Thoracic aorta (tissue), 2 donors: ENCODE measurements around the gene PLSCR4. TPM values are rescaled to one million over a fixed set of nuclear protein-coding genes. Genes with fewer than 3 reads are reported as not detected.
A peak's percentile ranks its signal among the peaks of the same experiment; 100 is the strongest.

Experiments
- ATAC-seq: fragments of 150-250 bp; one replicate; pipeline ENCODE4 v1.8.0; 2017; ENCODE audit warnings: low read depth; ENCODE audit not compliant: insufficient number of reproducible peaks, low FRiP score
- DNase-seq: peaks from one replicate; pipeline ENCODE4 v3.0.0-alpha.2; 2020; ENCODE audit warnings: low spot score
- H3K27ac ChIP-seq, 2 donors: fragments of 200-600 bp; sonication (generic); 1 replicate in 1 of 2; 2 replicates in 1 of 2; pipeline ENCODE4 v1.5.1; 2016; ENCODE audit warnings: mild to moderate bottlenecking in 2 of 2, moderate library complexity in 2 of 2
- H3K27me3 ChIP-seq: fragments of 200-600 bp; sonication (generic); replicated peaks from 2 replicates; pipeline ENCODE4 v1.6.0; 2016; ENCODE audit warnings: mild to moderate bottlenecking; ENCODE audit not compliant: insufficient read depth
- H3K36me3 ChIP-seq: fragments of 200-600 bp; sonication (generic); one replicate; pipeline ENCODE4 v1.5.1; 2016
- H3K4me1 ChIP-seq, 2 donors: fragments of 200-600 bp; sonication (generic); 1 replicate in 1 of 2; 2 replicates in 1 of 2; pipeline versions ENCODE4 v1.5.1 to v1.6.0; 2016; ENCODE audit warnings: low read depth in 2 of 2, mild to moderate bottlenecking in 1 of 2; ENCODE audit not compliant: control insufficient read depth in 1 of 2
- H3K4me3 ChIP-seq: fragments of 200-600 bp; sonication (generic); 2 replicates; pipeline ENCODE4 v1.5.1; 2016; ENCODE audit warnings: mild to moderate bottlenecking
- H3K9me3 ChIP-seq: fragments of 200-600 bp; sonication (generic); 2 replicates; pipeline ENCODE4 v1.5.1; 2016
- CTCF ChIP-seq: fragments of 200-600 bp; sonication (generic); IDR thresholded peaks from one replicate; pipeline ENCODE4 v1.5.1; 2019; ENCODE audit warnings: antibody characterized with exemption
- total RNA-seq, 2 donors: library from RNA; depleted of rRNA; stranded (reverse); fragments of >200 nt; gene quantifications; one replicate each; pipeline versions ENCODE4 v1.1.0 to v1.2.3, GENCODE V29; 2016

The PLSCR4 gene
- total RNA-seq, 2 donors from 2014 or later = 115 to 148 TPM

GRCh38 chr3:146161663-146162002, 89.3 kb downstream of the PLSCR4 start:
- no peaks in the 10 kb centered on the region for H3K9me3 ChIP-seq
- DNase-seq = no peak
- ATAC-seq = peak; percentile 8
- no peaks in the 10 kb centered on the region for H3K27me3 ChIP-seq
- TF ChIP-seq CTCF = no peak
- H3K4me3 ChIP-seq = peak overlapping the region; percentile 85
- H3K4me1 ChIP-seq = peaks cover 31 to 66% of the 10 kb centered on the region in 2 donors
- H3K36me3 ChIP-seq = no peaks in the 10 kb centered on the region
- peak overlapping the region; percentile 98 to 99 for H3K27ac ChIP-seq

- no peak for TF ChIP-seq CTCF
These were observed 89.8 kb downstream of the PLSCR4 start, which contains the start of gene PLOD2 for GRCh38 chr3:146160964-146161662. Gene PLOD2, minus strand, starts transcription at chr3:146161184. Its CDS starts 195 bp downstream, at chr3:146160989.

GRCh38 chr3:146160321-146160963, 90.5 kb downstream of the PLSCR4 start:
- peak overlapping the region; percentile 85 for H3K4me3 ChIP-seq
- DNase-seq = peak; percentile 57
- H3K27me3 ChIP-seq = no peaks in the 10 kb centered on the region
- no peaks in the 10 kb centered on the region for H3K36me3 ChIP-seq
- no peaks in the 10 kb centered on the region for H3K9me3 ChIP-seq
- peak overlapping the region; percentile 98 to 99 for H3K27ac ChIP-seq
- peaks cover 22 to 57% of the 10 kb centered on the region in 2 donors for H3K4me1 ChIP-seq
- peak; percentile 27 for ATAC-seq
- peak; percentile 47 for TF ChIP-seq CTCF

More at GRCh38 chr3:146160964-146161662, 89.8 kb downstream of the PLSCR4 start, which contains the start of gene PLOD2:
- ATAC-seq (peak; percentile 46), DNase-seq (peak; percentile 47)
- Histone ChIP-seq H3K36me3 (no peaks in the 10 kb centered on the region), H3K27ac (peak within 1 kb of the TSS; percentile 98 to 99), H3K27me3 (no peaks in the 10 kb centered on the region), H3K4me3 (peak within 1 kb of the TSS; percentile 85), H3K9me3 (no peaks in the 10 kb centered on the region), H3K4me1 (peaks cover 26 to 63% of the 10 kb centered on the region in 2 donors)

GRCh38 chr3:146159616-146160320, 91.1 kb downstream of the PLSCR4 start:
- DNase-seq = no peak
- H3K4me3 ChIP-seq = peak overlapping the region; percentile 85
- no peaks in the 10 kb centered on the region for H3K36me3 ChIP-seq
- no peaks in the 10 kb centered on the region for H3K27me3 ChIP-seq
- ATAC-seq = no peak
- H3K9me3 ChIP-seq = no peaks in the 10 kb centered on the region
- H3K27ac ChIP-seq = peak overlapping the region; percentile 98 to 99
- TF ChIP-seq CTCF = no peak
- peaks cover 24 to 53% of the 10 kb centered on the region in 2 donors for H3K4me1 ChIP-seq

GRCh38 chr3:146159037-146159436, 91.9 kb downstream of the PLSCR4 start:
- TF ChIP-seq CTCF = no peak
- Histone ChIP-seq H3K36me3 (no peaks in the 10 kb centered on the region), H3K27ac (peak overlapping the region; percentile 98 to 99), H3K27me3 (no peaks in the 10 kb centered on the region), H3K4me1 (peaks cover 27 to 51% of the 10 kb centered on the region in 2 donors), H3K4me3 (peak overlapping the region; percentile 85), H3K9me3 (no peaks in the 10 kb centered on the region)
- DNase-seq (no peak), ATAC-seq (no peak)
